Suprapubic skin (tissue), 4 donors: Measurements from ENCODE around the gene METTL25.

Source experiments
- EP300 ChIP-seq: sonication (generic); formaldehyde crosslinking; IDR thresholded peaks from one replicate; pipeline ENCODE4 v1.6.1; 2017; ENCODE audit warnings: antibody characterized with exemption
- POLR2A ChIP-seq, 2 donors: fragments of 450-650 bp; IDR thresholded peaks; one replicate each; pipeline ENCODE4 v1.6.1; 2017; ENCODE audit warnings: antibody characterized with exemption in 2 of 2, mild to moderate bottlenecking in 2 of 2, moderate library complexity in 2 of 2
- POLR2AphosphoS5 ChIP-seq, 3 donors: sonication (generic); formaldehyde crosslinking; IDR thresholded peaks; one replicate each; pipeline ENCODE4 v1.6.1; 2017; ENCODE audit warnings: antibody characterized with exemption in 3 of 3
- TF ChIP-seq, protein P1 (sequence below), 2 donors: fragments of 200-600 bp in 1 of 2; fragments of 450-650 bp in 1 of 2; sonication (generic) in 1 of 2; IDR thresholded peaks; one replicate each; pipeline ENCODE4 v1.5.1; 2016 to 2019; ENCODE audit warnings: antibody characterized with exemption in 2 of 2, mild to moderate bottlenecking in 1 of 2, moderate library complexity in 1 of 2

GRCh38 chr12:82350161-82350560 is 8.2 kb upstream of the METTL25 start:
- TF ChIP-seq, protein P1, sequence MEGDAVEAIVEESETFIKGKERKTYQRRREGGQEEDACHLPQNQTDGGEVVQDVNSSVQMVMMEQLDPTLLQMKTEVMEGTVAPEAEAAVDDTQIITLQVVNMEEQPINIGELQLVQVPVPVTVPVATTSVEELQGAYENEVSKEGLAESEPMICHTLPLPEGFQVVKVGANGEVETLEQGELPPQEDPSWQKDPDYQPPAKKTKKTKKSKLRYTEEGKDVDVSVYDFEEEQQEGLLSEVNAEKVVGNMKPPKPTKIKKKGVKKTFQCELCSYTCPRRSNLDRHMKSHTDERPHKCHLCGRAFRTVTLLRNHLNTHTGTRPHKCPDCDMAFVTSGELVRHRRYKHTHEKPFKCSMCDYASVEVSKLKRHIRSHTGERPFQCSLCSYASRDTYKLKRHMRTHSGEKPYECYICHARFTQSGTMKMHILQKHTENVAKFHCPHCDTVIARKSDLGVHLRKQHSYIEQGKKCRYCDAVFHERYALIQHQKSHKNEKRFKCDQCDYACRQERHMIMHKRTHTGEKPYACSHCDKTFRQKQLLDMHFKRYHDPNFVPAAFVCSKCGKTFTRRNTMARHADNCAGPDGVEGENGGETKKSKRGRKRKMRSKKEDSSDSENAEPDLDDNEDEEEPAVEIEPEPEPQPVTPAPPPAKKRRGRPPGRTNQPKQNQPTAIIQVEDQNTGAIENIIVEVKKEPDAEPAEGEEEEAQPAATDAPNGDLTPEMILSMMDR (IDR thresholded peaks at IDR 0.05) = no peak
- TF ChIP-seq POLR2AphosphoS5 (IDR thresholded peaks at IDR 0.05) (no peak), EP300 (no peak), POLR2A (IDR thresholded peaks at IDR 0.05) (no peak)
